Stimulated activated CD8-positive, alpha-beta memory T cell treated with anti-CD3 and anti-CD28 coated beads, Interleukin-2, amount 100 ng/mL, for 48 hours (primary cell): ENCODE data around the gene CDK17.
"Not testable (repeated sequence)": the region's sequence is repeated elsewhere in the genome, so short reads cannot be mapped to it uniquely, and the experiment has no call there.

ENCODE experiments used
- DNase-seq, 2 donors: peaks; one replicate each; pipeline ENCODE4 v3.0.0-alpha.2; 2020; ENCODE audit warnings: low read depth in 2 of 2

CDK17 gene

GRCh38 chr12:96392397-96392796 lies 7.8 kb downstream of the CDK17 start:
- DNase-seq, result no peak

GRCh38 chr12:96387981-96388380 lies 12.3 kb downstream of the CDK17 start:
- DNase-seq, result no peak

GRCh38 chr12:96386794-96387193 lies 13.4 kb downstream of the CDK17 start:
- no peak for DNase-seq

GRCh38 chr12:96383991-96384390 lies 16.2 kb downstream of the CDK17 start:
- DNase-seq, result no peak

GRCh38 chr12:96383371-96383770 lies 16.9 kb downstream of the CDK17 start:
- no peak for DNase-seq

- not testable (repeated sequence) for DNase-seq
These were observed 20.5 kb downstream of the CDK17 start for GRCh38 chr12:96379743-96380142.

- DNase-seq, result no peak
These were observed 21.9 kb downstream of the CDK17 start for GRCh38 chr12:96378319-96378718.

- no peak for DNase-seq
These were observed 23.4 kb downstream of the CDK17 start for GRCh38 chr12:96376865-96377264.

- no peak for DNase-seq
These were observed 24.2 kb downstream of the CDK17 start for GRCh38 chr12:96375841-96376604.

- no peak for DNase-seq
These were observed 25.1 kb downstream of the CDK17 start for GRCh38 chr12:96375170-96375569.

- DNase-seq, result no peak
These were observed 28.2 kb downstream of the CDK17 start for GRCh38 chr12:96371790-96372699.

GRCh38 chr12:96371138-96371789 lies 29.0 kb downstream of the CDK17 start:
- DNase-seq, result no peak

GRCh38 chr12:96368687-96369086 lies 31.6 kb downstream of the CDK17 start:
- no peak for DNase-seq

- DNase-seq, result no peak
These were observed 32.0 kb downstream of the CDK17 start for GRCh38 chr12:96368233-96368632.

- DNase-seq, result no peak
These were observed 33.9 kb downstream of the CDK17 start for GRCh38 chr12:96366381-96366654.

- no peak for DNase-seq
These were observed 34.4 kb downstream of the CDK17 start for GRCh38 chr12:96365604-96366380.

GRCh38 chr12:96364092-96364700 lies 36.0 kb downstream of the CDK17 start:
- DNase-seq, result no peak

- no peak for DNase-seq
These were observed 39.2 kb downstream of the CDK17 start for GRCh38 chr12:96361074-96361473.

GRCh38 chr12:96360550-96360949 lies 39.7 kb downstream of the CDK17 start:
- DNase-seq, result no peak

- DNase-seq, result no peak
These were observed 40.9 kb downstream of the CDK17 start for GRCh38 chr12:96359328-96359727.

- no peak for DNase-seq
These were observed 43.4 kb downstream of the CDK17 start for GRCh38 chr12:96356831-96357230.
